Activated T-cell treated with anti-CD3 and anti-CD28 coated beads for 24 hours (primary cell): ENCODE results near the gene FZR1.

Experiments used
- DNase-seq: peaks from one replicate; pipeline ENCODE4 v3.0.0-alpha.2; 2020; ENCODE audit warnings: low read depth

Gene FZR1

DNA sequence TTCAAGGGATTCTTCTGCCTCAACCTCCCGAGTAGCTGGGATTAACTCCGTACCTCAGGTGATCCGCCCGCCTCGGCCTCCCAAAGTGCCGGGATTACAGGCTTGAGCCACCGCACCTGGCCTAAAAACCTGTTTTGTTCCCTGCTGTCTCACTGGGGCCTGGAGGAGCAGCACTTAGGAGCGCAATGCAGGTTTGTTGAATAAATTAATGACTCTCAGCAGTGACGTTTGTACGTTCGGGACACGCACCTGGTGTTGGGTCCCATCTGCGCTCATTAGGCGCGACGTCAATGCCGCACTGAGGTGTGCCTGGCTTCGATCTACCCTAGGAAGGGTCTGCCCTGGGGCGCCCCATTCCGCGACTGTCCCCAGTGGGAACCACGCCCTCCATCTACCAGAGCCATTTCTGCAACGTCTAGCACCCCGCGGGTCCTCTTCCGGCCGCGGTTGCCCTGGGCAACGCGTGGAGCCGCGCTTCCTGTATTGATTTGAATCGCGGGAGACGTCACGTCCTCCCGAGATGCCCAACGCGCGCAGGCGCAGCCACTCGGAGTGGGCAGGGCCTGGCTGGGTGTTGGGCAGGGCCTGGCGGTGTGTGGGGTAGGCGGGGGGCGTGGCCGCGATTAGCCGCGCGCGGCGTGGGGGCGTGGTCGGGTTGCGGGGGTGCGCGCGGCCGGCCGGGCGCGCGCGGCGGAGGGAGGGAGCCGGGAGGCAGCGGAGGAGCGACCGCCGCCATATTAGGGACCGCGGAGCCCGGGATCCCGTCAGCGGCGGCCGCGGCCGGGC lies at the start of gene FZR1:
Gene FZR1, plus strand, starts transcription at position 714 of the 786 bp plus-strand sequence. CDS start 16,679 bp downstream, outside the sequence.
- DNase-seq: peak; percentile 99

DNA sequence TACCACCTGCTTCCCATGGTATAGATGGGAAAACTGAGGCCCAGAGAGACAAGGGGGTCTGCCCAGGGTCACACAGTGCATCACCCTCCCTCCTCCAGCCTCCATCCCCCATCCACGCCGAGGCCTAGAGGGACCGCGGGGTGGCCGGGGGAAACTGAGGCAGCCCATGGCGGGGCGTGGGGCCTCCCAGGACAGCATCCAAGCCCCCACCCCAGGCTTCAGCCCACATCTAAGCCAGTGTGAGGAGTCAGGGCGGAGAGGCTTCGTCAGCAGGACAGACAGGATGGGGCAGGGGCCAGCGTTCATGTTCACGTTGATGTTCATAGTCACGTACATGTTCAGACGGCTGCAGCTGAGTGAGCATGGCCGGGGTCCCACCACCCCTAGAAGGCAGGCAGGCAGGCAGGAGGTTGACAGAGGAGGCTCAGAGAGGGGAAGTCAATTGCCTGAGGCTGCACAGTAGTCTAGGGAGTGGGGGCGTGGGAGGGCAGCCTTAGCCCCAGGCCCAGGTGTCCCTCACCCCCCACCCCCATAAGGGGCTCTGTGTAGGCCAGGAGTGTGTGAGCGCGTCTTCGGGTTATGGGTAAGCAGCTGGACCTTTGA lies 49.1 kb upstream of the FZR1 start:
- DNase-seq: no peak

DNA sequence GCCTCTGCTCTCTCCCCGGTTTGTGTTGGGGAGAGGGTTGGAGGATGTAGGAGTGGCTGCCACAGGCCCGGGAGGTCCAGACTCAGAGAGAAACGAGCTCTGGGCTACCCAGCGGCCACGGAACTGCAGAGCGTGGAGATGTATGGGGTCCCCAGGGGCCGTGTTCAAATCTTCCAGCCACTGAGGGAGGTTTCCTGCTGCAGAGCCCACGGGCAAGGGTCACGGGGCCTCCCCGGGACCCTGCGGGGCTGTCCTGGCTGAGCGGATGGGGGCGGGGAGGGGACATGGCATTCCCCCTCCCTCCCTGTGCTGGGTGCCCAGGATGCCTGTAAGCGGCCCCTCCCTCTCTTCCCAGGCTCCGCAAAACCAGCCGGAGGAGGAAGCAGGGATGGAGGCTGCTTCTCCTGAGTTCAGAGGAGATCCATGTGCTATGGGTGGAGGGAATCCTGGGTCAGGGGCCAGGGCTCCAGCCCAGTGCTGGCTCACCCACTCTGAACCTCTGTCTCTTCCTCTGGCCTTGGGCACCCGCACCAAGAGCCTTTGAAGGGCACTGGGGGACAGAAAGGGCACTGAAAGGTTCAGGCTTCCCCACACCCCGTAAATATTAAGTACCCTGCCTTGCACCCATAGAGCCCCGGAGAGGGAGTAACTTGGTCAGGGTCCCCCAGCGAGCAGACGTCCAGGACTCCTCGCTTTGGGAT lies 48.4 kb upstream of the FZR1 start:
- no peak for DNase-seq

DNA sequence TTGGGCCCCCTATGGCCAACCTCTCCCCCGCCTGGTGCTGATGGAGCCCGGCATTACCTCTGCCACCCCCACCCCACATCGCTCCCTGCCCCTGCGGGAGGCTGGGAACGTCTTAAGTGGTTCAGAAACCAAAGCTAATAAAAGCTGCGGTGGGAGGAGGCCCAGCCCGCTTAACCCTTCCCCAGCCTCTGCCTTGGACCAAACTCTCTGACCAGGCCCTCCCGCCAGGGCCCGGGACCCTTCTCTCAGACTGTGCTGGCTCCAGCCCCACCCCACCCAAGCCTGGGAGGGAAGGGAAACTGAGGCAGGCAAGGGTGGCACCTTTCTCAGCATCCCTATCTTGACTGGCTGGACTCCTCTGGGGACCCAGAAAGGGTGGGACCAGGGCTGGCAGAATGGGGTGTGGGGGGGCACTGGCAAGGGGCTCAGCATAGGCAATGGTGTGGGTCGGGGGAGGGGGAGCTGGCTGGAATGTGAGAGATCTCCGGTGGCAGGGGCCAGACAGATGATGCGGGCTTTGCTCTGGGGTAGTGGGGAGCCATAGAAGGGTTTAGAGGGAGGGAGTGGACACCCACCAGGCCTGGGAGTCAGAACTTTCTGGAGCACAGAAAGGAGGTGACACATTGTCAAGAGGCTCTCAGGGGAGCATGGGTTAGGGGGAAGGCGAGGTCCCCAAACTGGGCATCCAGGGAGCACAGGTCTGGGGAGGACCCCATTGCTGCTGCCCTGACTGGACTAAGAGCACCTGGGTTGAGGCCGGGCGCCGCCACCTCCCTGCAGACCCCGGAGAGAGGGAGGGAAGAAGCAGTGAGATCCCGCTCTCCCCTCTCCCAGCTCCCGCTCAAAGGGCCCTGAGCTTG lies 47.7 kb upstream of the FZR1 start:
- no peak for DNase-seq

DNA sequence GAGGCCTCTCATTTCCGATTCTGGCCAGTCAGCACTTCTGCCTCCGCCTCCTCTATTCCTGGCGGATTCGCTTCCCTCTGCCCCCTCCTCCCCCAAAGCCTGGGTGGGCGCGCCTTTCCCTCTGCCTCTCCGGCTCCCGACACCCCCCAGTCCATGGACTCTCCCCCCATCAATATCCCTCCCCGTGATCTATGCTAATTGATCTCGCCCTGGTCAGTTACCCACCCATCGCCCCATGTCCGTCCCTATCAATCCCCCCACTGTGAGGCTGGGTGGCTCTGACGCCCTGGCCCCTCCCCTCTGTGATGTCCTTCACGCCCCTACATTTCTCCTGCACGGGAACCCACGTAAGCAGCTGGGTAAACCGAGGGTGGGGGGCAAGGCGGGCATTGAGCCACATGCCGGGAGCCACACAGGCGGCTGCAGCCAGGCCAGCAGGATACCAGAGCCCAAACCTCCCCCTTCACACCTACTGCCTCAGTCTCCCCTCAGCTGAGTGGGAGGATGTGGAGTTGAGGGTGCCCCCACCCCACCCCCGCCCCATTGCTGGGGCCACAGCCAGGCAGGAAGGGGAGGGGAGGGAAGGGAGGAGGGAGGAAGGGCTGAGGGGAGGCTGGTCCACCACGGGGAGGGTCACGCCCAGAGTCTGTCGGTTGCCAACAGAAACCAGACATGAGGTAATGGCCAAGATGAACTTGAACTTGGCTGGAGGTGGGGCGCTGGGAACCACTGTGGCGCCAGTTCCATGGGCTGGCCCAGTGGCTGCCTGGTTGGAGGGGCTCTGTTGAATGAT lies 46.8 kb upstream of the FZR1 start:
- DNase-seq: no peak

DNA sequence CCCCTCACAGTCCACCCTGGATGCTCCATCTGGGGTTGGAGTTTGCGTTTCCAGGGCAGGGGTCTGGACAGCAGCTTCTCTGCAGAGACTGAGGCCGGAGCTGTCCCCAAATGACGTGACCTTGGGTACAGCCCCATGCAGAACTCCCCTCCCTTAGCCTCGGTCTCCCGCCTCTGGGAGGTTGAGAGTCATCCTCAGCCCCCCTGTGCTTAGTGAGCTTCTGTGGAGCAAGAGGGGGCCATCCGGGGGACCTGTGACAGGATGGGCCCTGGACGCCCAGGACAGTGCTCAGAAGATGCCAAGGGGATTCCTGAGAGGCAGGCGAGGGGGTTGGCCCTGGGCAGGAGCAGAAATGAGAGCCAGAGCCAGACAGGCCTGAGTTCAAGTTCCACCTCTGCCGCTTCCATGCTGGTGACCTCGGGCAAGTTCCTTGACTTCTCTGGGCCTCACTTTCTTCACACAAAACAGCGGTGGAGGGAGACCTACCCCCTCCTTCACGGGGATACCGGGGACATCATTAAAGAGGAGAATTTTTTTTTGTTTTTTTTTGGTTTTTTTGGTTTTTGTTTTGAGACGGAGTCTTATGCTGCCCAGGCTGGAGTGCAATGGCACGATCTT lies 46.0 kb upstream of the FZR1 start:
- no peak for DNase-seq

DNA sequence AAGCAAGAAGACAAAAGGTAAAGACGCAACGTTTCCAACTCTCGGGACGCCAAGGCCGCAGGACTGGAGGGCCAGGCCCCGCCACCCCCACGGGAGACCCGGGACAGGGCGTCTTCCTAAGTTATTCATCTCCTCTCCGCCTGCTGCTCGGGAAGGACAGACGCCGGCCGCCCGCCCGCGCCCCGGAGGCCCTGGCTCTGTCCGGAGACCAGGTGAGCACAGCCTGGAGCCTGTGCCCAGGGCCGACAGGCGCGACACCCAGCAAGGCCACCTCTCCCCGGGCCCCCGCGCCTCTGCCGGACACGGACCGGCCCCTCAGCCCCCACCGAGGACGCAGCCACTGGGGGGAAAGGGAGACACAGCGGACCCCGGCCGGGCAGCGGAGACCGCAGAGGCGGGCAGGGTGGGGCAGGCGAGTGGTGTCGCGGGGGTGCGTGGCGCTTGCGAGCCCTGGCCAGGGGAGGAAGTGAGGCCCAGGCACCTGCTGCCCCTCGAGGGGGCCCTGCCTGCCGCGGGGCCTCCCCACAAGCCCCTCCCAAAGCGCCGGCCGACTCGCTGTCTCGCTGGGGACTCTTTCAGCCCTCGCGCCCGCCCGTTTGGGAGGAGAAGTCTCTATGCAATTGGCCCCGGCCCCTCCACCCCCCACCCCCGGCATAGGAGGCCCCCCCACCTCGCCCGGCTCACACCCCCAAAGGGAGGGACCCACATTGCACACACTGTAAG lies 43.0 kb upstream of the FZR1 start:
- no peak for DNase-seq

DNA sequence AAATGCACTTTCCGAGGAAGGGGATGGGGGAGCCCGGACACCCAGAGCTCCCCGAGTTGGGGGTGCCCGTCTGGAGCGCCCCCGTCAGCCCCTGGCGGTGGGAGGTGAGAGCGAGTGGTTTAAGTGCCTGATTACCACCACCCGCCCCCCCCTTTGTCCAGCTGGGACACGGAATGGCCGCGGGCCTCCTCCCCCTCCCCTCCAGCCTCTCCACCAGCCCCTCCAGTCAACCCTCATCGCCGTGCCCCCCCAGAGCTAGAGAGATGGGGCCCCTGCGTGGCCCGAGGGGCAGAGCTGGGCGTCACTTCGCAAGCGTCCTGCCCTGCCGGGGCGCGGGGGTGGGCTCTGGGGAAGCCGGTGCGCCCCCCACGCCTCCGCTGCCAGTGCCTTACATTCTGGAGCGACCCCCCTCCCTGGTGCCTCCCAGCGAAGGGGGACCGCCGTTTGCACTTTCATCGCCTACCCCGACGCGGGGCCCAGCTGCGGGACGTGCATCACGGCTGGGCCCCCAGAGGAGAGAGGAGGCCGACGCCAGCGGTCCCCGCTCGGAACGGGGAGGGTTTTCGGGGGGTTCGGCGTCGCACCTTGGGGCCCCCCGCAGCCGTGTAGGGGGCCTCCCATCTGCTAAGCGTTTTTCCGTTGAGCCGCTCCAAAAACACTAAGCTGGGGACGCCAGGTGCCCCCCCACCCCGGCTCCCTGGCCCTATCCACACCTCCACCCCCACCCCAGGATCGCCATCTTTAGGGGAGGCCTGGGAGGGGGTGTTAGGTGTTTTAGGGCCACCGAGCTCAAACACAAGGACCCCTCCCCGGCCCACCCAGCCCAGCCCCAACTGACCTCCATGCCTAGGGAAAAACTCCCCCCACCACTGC lies 42.2 kb upstream of the FZR1 start:
- DNase-seq: no peak

DNA sequence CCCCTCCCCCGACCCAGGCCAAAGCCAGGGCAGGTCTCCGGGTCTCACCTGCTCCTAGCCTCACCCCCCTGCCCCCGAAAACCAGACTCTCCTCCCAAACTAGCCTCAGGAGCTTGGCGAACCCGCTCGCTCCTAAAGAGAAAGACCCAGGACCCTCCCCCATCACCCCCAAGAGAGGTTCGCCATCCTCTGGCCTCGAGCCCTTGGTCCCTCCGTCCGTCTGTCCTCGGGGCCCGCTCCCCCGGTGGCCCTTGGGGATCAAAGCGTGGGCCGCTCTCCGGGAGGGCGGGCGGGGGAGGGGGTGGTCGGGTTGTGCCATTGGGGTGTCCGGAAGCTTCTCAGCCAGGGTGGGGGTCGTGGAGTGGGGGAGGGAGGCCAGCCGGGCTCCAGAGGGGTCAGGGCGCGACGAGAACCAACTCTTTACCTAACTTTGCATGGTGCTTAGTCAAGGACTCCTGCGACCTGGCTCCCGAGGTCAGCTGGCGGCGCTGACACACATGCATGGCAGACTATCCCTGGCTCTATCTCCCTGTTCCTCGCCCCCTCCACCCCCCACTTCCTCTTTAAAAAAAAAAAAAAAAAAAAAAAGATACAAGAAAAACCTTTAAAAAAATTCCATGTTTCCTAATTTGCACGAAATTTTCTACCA lies 41.4 kb upstream of the FZR1 start:
- no peak for DNase-seq

DNA sequence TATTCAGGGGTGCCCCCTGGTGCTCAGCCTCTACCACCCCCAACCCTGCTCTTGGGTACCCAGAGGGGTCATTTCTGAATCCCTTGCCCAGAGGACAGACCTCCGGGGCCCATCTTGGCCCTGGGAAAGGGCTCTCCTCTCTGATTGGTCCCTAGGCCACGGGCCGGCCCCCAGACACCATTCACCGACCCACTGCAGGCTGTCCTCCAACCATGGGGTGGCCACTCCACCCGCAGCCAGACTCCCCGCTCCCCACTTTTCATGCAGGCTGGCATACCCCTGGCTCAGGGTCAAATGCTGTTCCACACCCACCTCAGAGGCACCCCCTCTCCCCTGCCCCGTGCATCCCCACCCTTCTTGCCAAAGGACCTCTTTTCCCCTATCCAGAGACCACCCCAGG lies 40.6 kb upstream of the FZR1 start:
- DNase-seq: no peak

DNA sequence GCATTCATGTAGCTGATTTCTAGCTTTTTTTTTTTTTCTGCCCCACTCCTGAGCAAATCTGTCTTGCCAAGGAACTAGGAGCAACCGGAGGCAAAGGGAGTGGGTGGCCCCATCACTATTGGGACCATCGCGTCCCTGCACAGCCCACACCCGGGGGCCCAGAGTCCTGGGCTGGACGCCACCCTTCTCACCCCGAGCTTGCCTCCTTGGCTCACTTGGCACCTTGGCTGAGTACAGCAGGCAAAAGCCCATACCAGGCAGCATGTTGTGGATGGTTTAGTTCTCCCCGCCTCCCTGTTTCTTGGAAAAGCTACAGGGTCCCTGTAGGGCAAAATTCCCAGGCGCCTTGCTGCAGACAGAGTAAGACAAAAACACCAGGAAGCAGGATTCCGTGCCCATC lies 39.5 kb upstream of the FZR1 start:
- no peak for DNase-seq

DNA sequence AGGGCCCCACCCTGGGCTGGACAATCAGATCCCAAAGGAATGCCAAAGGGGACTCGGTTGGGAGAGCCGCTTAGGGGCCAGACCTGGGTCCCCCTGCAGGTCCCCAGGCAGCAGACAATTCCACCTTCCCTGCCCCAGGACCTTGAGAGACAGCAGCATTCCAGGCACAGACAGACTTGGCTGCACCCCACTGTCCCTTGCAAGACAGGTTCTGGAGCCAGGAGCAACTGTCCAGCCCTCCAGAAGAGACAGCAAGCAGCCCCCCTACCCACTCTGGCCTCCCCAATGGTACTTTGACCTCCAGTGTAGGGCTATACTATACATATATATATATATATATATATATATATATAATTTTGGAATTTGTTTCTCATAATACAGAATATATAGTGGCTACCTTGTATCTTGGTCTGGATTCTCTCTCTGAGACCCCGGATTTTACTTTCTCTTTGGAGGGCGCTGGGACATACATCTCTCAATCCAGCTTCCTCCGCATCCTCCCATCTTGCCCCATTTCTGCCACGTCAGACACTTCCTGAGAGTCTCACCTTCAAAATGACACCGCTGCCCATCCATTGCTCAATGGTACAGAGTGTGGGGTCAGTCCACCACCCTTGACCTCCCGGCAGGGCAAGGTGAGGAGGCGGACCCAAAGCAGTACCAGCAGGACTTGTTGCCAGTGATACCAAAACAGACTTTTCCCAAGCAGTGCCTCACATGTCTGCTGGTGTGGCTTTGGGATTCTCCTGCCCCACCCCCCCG lies 38.5 kb upstream of the FZR1 start:
- no peak for DNase-seq

DNA sequence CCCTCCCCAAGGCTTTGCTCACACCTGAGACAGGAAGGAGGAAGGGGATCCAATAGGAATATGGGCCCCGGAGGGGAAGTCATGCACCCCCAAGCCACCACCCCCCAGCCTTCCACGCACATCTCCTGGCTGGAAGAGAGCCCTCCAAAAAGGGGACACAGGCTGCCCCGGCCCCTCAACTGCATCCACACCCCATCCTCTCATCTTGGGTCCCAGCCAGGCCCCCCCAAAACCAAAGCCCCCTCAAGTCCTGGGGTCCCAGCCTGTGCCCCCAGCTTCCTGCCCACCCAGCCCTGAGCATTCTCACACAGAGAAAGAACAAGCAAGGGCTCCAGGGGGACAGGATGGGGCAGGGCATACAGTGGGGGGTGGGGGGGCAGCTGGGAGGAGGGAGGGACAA lies 37.9 kb upstream of the FZR1 start:
- DNase-seq: no peak

DNA sequence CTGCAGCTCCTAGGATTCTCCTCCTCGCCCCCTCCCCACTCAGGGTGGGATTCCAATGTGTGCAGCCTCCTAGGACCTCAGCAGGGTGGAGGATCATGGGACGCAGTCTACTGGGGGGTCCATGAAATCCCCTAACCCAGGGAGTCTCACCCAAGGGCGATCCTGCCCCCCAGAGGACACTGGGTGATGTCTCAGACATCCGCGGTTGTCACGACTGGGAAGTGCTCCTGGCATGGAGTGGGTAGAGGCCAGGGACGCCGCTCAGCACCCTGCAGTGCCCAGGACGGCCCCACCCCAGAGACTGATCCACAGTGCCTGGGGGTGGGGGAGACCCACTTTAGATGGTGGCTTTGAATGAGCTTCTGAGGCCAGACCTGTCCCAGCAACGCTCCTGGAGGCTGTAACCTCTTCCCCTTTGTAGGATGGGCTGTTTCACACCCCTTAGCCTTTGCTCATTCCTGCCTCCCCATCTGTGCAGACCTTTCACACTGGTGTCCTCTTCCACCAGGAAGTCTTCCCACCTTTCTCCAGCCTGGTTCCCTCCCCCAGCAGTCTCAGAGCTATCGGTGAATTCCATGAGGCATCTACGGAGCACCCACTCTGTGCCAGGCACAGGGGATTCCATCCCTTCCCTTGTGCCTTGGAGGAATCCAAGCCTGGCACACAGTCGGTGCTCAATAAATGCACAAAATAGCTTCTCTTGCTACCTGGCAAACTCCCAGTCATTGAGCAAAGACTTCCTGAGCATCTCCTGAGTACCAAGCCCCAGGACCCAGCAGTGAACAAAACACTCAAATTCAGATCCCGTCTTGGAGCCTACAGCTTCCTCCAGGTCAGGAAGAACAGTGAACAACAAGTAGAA lies 36.2 kb upstream of the FZR1 start:
- DNase-seq: no peak

DNA sequence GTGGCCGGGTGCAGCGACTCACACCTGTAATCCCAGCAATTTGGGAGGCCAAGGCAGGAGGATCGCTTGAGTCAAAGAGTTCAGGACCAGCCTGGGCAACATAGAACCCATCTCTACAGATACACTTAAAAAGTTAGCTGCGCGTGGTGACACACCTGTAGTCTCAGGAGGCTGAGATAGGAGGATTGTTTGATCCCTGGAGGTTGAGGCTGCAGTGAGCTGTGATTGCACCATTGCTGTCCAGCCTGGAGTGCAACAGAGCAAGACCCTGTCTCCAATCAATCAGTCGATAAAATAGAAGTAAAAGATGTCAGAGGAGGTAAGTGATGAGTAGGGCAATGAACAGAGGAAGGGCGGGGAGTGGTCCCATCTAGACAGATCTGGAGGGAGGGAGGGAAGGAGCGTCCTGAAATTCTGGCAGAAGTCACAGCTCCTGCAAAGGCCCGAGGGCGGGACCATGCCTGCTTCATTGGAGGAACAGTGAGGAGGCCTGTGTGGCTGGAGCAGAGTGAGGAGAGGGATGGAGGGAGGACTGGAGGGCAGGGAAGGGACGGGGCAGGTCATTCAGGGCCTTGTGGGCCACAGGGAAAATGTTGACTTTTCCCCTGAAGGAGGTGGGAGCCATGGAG lies 35.5 kb upstream of the FZR1 start:
- DNase-seq: no peak

DNA sequence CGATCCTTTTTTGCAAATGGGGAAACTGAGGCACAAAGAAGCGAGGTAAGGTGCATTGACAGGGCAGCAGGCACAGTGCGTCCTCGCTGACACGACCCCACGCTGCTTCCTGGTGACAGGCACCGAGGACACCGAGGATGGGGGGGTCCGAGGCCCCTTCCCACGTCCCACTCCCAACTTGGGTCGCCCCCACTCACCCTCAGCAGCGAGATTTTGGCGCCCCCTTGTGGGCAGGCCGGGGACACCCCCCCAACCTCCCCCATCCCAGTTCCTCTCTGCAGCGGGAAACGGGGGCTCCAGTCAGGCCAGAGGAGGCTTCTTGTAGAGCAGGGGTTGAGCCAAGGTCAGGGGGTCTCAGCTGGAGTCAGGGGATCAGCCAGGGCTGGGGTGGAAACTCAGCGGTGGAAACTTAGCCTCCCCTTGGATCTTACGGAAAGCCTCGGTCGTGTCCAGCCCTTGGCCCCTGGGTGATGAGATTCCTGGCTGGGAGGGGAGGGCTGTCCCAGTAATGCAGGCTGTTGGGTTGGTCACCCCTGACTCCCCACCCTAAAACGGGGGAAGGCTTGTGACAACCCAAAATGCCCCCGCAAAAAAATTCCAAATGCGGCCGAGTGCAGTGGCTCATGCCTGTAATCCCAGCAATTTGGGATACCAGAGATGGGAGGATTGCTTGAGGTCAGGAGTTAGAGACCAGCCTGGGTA lies 34.0 kb upstream of the FZR1 start:
- DNase-seq: peak; percentile 26
